Muscle layer of colon (tissue), 2 donors: ENCODE data around the gene WHAMM.
A peak's percentile ranks its signal among the peaks of the same experiment; 100 is the strongest.
"Not testable (repeated sequence)": the region's sequence is repeated elsewhere in the genome, so short reads cannot be mapped to it uniquely, and the experiment has no call there.

Experiments
- H3K27ac ChIP-seq: one replicate; pipeline ENCODE4 v1.7.0; 2013; ENCODE audit warnings: low read depth, mild to moderate bottlenecking, low read length, moderate library complexity
- H3K27me3 ChIP-seq, 2 donors: one replicate each; pipeline ENCODE4 v1.7.0; 2013; ENCODE audit warnings: low read length in 2 of 2, mild to moderate bottlenecking in 2 of 2; ENCODE audit not compliant: insufficient read depth in 2 of 2, control insufficient read depth in 1 of 2
- H3K36me3 ChIP-seq: one replicate; pipeline ENCODE4 v1.7.0; 2013; ENCODE audit warnings: mild to moderate bottlenecking, low read length; ENCODE audit not compliant: insufficient read depth
- H3K4me1 ChIP-seq: one replicate; pipeline ENCODE4 v1.7.0; 2013; ENCODE audit warnings: mild to moderate bottlenecking, low read length; ENCODE audit not compliant: insufficient read depth
- H3K4me3 ChIP-seq, 2 donors: one replicate each; pipeline ENCODE4 v1.7.0; 2013; ENCODE audit warnings: low read length in 2 of 2, low read depth in 1 of 2, mild to moderate bottlenecking in 1 of 2, moderate library complexity in 1 of 2
- H3K9ac ChIP-seq: one replicate; pipeline ENCODE4 v1.7.0; 2013; ENCODE audit warnings: low read length
- H3K9me3 ChIP-seq: one replicate; pipeline ENCODE4 v1.7.0; 2013; ENCODE audit warnings: mild to moderate bottlenecking, low read length
- donor health status: abdominal sarcoma.
- donor health status: Adenocarcinoma of cecum.

WHAMM gene

GRCh38 chr15:82809308-82810060, at the start of gene WHAMM:
Gene WHAMM, plus strand, starts transcription at chr15:82809628. Its CDS starts 99 bp downstream, at chr15:82809727.
- H3K36me3 ChIP-seq: peaks cover 8% of the 10 kb centered on the region
- H3K27ac ChIP-seq: peak within 1 kb of the TSS; percentile 97
- H3K4me1 ChIP-seq: peaks cover 24% of the 10 kb centered on the region
- peak within 1 kb of the TSS; percentile 87 to 95 for H3K4me3 ChIP-seq
- H3K9me3 ChIP-seq: no peaks in the 10 kb centered on the region
- no peaks in the 10 kb centered on the region for H3K27me3 ChIP-seq
- peak within 1 kb of the TSS; percentile 93 for H3K9ac ChIP-seq

DNA sequence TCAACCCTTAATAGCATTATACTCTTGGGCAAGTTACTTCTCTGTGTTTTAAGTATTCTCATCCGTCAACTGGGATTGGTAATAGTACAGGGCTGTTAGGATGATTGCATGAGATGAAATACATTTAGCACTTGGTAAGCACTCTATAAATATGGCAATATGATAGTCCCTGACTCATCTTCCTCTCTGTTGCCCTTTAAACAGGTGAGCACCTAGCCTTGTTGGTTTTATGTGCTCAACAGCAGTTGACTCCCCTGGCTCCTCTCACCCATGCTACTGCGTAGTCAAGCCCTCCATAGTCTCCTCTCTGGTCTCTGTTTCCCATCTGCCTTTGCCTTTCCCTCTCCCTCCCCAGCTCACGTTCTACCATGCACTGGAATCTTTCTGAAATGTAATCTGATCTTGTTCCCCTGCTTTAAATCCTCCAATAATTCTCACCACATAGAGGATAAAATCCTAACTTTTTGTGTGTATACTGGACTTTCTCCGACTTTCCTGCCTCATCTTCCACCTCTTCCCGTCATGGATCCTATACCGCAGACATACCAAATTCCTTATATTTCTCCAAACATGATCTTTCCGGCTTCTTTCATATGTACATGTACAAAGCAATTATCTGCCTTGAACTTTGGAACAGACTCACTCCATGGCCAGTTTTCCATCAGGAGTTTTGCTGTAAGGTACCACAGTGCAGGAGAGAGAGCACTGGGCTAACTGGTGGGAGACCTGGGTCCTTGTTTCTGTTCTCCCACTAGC, 45.9 kb upstream of the WHAMM start:
- Histone ChIP-seq H3K4me3 (no peak overlapping the region), H3K9me3 (no peaks in the 10 kb centered on the region), H3K27ac (no peak overlapping the region), H3K4me1 (no peaks in the 10 kb centered on the region), H3K36me3 (peaks cover 12% of the 10 kb centered on the region), H3K27me3 (no peaks in the 10 kb centered on the region), H3K9ac (no peak overlapping the region)

- no peak overlapping the region for H3K4me3 ChIP-seq
- H3K27ac ChIP-seq: no peak overlapping the region
- peaks cover 7% of the 10 kb centered on the region for H3K36me3 ChIP-seq
- no peaks in the 10 kb centered on the region for H3K9me3 ChIP-seq
- no peaks in the 10 kb centered on the region for H3K4me1 ChIP-seq
- no peaks in the 10 kb centered on the region for H3K27me3 ChIP-seq
- H3K9ac ChIP-seq: no peak overlapping the region
These were observed 45.3 kb upstream of the WHAMM start for GRCh38 chr15:82764117-82764490.

DNA sequence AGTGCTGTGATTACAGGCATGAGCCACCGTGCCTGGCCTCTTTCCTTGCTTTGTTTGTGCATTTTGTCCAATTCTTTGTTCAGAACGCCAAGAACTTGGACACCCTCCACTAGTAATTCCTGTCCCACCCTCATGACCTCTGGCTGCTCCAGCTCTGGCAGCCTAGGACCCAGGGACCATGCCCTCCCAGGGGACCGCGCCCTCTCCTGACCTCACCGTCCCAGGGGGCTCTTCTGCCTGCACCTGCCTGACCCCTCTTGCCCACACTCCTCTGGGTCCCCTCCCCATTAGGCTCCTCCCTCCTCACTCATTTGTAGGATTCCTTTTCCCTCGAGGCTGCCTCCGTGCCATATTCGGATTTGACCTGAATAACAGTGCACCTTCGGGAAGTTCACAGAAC, 44.7 kb upstream of the WHAMM start:
- H3K27ac ChIP-seq: no peak overlapping the region

GRCh38 chr15:82766201-82766600, 43.2 kb upstream of the WHAMM start:
- H3K36me3 ChIP-seq, H3K4me1 ChIP-seq, H3K27ac ChIP-seq, H3K9ac ChIP-seq, H3K4me3 ChIP-seq, H3K9me3 ChIP-seq, H3K27me3 ChIP-seq: not testable (repeated sequence)

More for the DNA sequence above, 44.7 kb upstream of the WHAMM start:
- Histone ChIP-seq H3K4me1 (no peaks in the 10 kb centered on the region), H3K9ac (no peak overlapping the region), H3K4me3 (no peak overlapping the region), H3K9me3 (no peaks in the 10 kb centered on the region), H3K27me3 (no peaks in the 10 kb centered on the region), H3K36me3 (peaks cover 5% of the 10 kb centered on the region)

- Histone ChIP-seq H3K27ac (no peak overlapping the region), H3K9me3 (no peaks in the 10 kb centered on the region), H3K36me3 (peaks cover 3% of the 10 kb centered on the region), H3K4me1 (no peaks in the 10 kb centered on the region), H3K9ac (no peak overlapping the region), H3K4me3 (no peak overlapping the region), H3K27me3 (no peaks in the 10 kb centered on the region)
These were observed 42.1 kb upstream of the WHAMM start for GRCh38 chr15:82767163-82767829.

- Histone ChIP-seq H3K9ac (no peak overlapping the region), H3K36me3 (no peaks in the 10 kb centered on the region), H3K27me3 (no peaks in the 10 kb centered on the region), H3K4me3 (no peak overlapping the region), H3K27ac (no peak overlapping the region), H3K4me1 (no peaks in the 10 kb centered on the region), H3K9me3 (no peaks in the 10 kb centered on the region)
These were observed 40.9 kb upstream of the WHAMM start for GRCh38 chr15:82768414-82769054.

- no peaks in the 10 kb centered on the region for H3K9me3 ChIP-seq
- no peak overlapping the region for H3K9ac ChIP-seq
- H3K27me3 ChIP-seq: no peaks in the 10 kb centered on the region
- H3K27ac ChIP-seq: no peak overlapping the region
- H3K4me3 ChIP-seq: no peak overlapping the region
- no peaks in the 10 kb centered on the region for H3K36me3 ChIP-seq
- no peaks in the 10 kb centered on the region for H3K4me1 ChIP-seq
These were observed 37.4 kb upstream of the WHAMM start for GRCh38 chr15:82771789-82772607.

- no peaks in the 10 kb centered on the region for H3K27me3 ChIP-seq
- no peaks in the 10 kb centered on the region for H3K9me3 ChIP-seq
- H3K27ac ChIP-seq: no peak overlapping the region
- no peak overlapping the region for H3K9ac ChIP-seq
- H3K4me3 ChIP-seq: no peak overlapping the region
- no peaks in the 10 kb centered on the region for H3K36me3 ChIP-seq
- no peaks in the 10 kb centered on the region for H3K4me1 ChIP-seq
These were observed 34.9 kb upstream of the WHAMM start for GRCh38 chr15:82774496-82774895.

DNA sequence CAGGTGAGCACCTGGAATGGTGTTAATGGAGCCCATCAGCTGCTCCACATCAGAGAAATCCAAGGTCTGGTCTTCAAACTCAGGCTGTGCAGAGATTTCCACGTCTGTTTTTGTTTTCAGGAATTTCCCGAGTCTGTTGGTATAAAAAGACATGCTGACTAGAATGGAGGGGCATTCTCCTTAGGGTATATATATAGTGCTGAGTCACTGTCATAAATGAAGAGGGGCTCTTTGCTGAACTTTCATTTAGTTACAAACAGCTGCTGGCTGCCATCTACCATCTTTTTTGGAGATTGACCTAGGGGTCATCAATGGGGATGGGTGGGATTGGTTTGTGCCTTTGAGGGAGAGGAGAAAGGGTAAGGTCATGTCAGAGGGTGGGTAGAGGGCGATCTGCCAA, 30.7 kb upstream of the WHAMM start:
- no peaks in the 10 kb centered on the region for H3K4me1 ChIP-seq
- H3K27me3 ChIP-seq: no peaks in the 10 kb centered on the region
- H3K9me3 ChIP-seq: no peaks in the 10 kb centered on the region
- no peak overlapping the region for H3K9ac ChIP-seq
- no peak overlapping the region for H3K27ac ChIP-seq
- H3K4me3 ChIP-seq: no peak overlapping the region
- no peaks in the 10 kb centered on the region for H3K36me3 ChIP-seq
